IPS-18a (cell line): Measurements from ENCODE around the gene TRIM68.

ENCODE experiments used
- H3K27ac ChIP-seq: one replicate; pipeline ENCODE4 v1.5.1; 2013; ENCODE audit warnings: low read length
- H3K27me3 ChIP-seq: one replicate; pipeline ENCODE4 v1.6.1; 2013; ENCODE audit warnings: mild to moderate bottlenecking, low read length; ENCODE audit not compliant: control insufficient read depth, insufficient read depth
- H3K36me3 ChIP-seq: one replicate; pipeline ENCODE4 v1.6.1; 2013; ENCODE audit warnings: low read depth, low read length; ENCODE audit not compliant: control insufficient read depth
- H3K4me1 ChIP-seq: one replicate; pipeline ENCODE4 v1.6.1; 2013; ENCODE audit warnings: low read depth, low read length; ENCODE audit not compliant: control insufficient read depth
- H3K4me3 ChIP-seq: one replicate; pipeline ENCODE4 v1.5.1; 2013; ENCODE audit warnings: low read length
- H3K9ac ChIP-seq: one replicate; pipeline ENCODE4 v1.6.1; 2013; ENCODE audit warnings: mild to moderate bottlenecking, low read length, moderate library complexity
- H3K9me3 ChIP-seq: one replicate; pipeline ENCODE4 v1.6.1; 2013; ENCODE audit warnings: low read depth, low read length; ENCODE audit not compliant: control insufficient read depth

Gene TRIM68

DNA sequence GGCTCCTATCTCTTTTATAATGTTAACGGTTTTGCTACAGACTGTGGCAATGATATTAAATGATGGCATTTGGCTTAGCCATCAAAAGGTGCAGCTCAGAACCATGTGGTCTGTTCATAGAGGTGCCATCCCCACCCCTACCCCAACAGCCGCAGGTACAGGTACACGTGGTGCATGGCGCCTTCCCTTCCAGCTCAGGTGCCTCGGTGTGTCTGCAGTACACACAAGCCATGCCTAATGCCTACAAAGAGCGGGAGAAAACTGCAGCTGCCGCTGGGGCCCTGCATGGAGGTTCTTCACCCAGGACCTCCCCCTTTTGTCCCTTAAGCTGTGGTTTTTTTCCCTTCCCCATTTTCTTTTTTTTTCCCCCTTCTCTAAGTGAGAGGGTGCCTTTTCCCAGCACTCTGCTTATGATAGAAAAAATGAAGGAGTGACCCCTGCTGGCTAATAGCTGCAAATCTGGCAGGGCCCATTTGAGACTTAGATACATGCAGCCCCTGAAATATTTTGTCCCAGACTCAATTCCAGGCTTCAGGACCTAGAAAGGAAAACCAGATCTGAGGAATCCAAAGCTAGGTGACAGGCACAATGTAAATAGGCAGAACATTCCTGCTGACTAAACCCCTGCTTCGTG is 56.6 kb downstream of the TRIM68 start:
- no peak overlapping the region for H3K4me3 ChIP-seq
- no peaks in the 10 kb centered on the region for H3K4me1 ChIP-seq
- H3K36me3 ChIP-seq, result no peaks in the 10 kb centered on the region
- no peak overlapping the region for H3K9ac ChIP-seq
- no peaks in the 10 kb centered on the region for H3K9me3 ChIP-seq
- H3K27me3 ChIP-seq, result no peaks in the 10 kb centered on the region
- no peak overlapping the region for H3K27ac ChIP-seq
